ENCODE results near the gene DBET.
"Not testable (repeated sequence)": the region's sequence is repeated elsewhere in the genome, so short reads cannot be mapped to it uniquely, and the experiment has no call there.

GRCh38 chr4:190106191-190106590 is 41.9 kb downstream of the DBET start:
- not testable (repeated sequence) for TF ChIP-seq POLR2A, CTCF, EP300 (IDR thresholded peaks at IDR 0.05)

Measured in tibial nerve (tissue), 4 donors.